GM13977 (cell line): ENCODE data around the gene VMAC.

Experiments used
- DNase-seq: peaks from one replicate; pipeline ENCODE4 v3.0.0; 2012; ENCODE audit warnings: low spot score
- CTCF ChIP-seq: IDR thresholded peaks from 2 replicates; pipeline ENCODE4 v1.5.1; 2012; ENCODE audit warnings: mild to moderate bottlenecking, control low read depth; ENCODE audit not compliant: insufficient read depth; ENCODE audit errors: extremely low read depth, missing control alignments
- in situ Hi-C: fragments of 300-500 bp; cut with MboI; formaldehyde crosslinking; loops from one replicate; pipeline ENCODE4 v1.12.0; 2022; ENCODE audit warnings: low sequenced_read_pairs, low pct_unique_long_range_greater_than_20kb, mixed read lengths, inconsistent platforms; ENCODE audit not compliant: unreplicated experiment

The VMAC gene

DNA sequence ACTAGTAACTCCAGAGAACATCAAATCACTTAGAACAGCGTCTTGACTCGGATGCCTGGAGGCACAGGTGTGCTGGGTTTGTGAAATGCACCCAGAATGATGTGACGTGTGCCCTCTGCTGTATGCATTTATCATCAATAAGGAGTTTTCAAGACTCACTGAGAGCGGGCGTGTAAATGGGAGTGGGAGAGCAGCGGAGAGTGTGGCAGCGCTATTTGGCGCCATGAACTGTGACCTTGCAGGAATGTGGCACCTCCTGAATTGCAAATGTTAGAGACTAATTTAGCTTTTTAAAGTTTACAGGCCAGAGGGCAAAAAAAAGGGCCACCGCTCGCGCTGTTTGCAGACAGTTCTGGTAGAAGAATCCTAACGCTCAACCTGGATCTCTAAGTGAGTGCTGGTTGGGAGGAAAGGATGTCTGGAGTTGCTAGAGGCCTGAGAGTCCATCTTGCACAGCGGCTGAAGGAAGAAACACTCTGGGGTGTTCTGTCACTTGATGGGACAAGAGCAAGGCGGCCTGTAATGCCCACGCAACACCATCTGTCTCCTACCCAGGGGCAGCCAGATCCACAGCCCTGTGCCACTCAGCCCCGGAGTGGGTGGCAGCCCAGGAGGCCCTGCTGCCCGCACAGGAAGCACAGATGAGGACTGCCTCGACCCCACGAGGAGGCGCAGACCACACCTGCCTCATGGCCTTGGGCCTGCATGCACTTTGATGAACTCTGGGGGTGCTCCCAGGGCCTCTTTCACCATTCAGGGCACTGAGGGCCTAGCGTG lies 53.6 kb downstream of the VMAC start:
- in situ Hi-C loops, result no loop called here
- TF ChIP-seq CTCF, result no peak
- no peak for DNase-seq

DNA sequence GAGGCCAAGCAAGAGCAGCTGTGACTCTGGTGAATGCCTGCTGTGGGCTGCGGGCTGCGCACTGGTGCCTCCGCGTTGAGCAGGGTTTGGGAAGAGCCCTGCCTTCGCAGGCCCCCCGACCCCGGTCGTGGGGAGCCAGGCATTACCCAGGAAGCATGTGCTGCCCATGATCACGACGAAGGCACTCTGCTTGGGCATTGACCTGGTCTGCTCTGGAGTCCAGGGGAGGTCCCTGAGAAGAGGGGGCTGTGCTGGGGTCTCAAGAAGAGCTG lies 54.1 kb downstream of the VMAC start:
- no peak for TF ChIP-seq CTCF
- in situ Hi-C loops, result no loop called here
- no peak for DNase-seq

- in situ Hi-C loops, result no loop called here
- TF ChIP-seq CTCF, result no peak
- no peak for DNase-seq
These were observed 54.8 kb downstream of the VMAC start for GRCh38 chr19:5959260-5960004.
